HG02885 (cell line): ENCODE results near the gene DIAPH1.

Source experiments
- ATAC-seq: cut with Tn5 transposase; IDR thresholded peaks from one replicate; pipeline ENCODE4 v1.9.1; 2021; ENCODE audit warnings: mild to moderate bottlenecking; ENCODE audit not compliant: unreplicated experiment, poor library complexity

The DIAPH1 gene

DNA sequence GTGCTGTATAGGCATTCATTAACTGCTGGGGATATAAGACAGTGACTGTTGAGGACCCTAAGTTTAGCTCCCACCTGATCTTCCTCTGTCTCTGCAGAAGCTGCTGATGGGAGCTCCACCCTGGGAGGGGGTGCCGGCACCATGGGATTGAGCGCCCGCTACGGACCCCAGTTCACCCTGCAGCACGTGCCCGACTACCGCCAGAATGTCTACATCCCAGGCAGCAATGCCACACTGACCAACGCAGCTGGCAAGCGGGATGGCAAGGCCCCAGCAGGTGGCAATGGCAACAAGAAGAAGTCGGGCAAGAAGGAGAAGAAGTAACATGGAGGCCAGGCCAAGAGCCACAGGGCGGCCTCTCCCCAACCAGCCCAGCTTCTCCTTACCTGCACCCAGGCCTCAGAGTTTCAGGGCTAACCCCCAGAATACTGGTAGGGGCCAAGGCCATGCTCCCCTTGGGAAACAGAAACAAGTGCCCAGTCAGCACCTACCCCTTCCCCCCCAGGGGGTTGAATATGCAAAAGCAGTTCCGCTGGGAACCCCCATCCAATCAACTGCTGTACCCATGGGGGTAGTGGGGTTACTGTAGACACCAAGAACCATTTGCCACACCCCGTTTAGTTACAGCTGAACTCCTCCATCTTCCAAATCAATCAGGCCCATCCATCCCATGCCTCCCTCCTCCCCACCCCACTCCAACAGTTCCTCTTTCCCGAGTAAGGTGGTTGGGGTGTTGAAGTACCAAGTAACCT lies 107.8 kb downstream of the DIAPH1 start:
- ATAC-seq, result peak; percentile 11

- no peak for ATAC-seq
Observed at GRCh38 chr5:141510160-141510559, 108.6 kb downstream of the DIAPH1 start.

- no peak for ATAC-seq
Observed at GRCh38 chr5:141508798-141509611, 109.8 kb downstream of the DIAPH1 start.

GRCh38 chr5:141508440-141508797 lies 110.4 kb downstream of the DIAPH1 start:
- no peak for ATAC-seq

GRCh38 chr5:141507387-141508091 lies 111.3 kb downstream of the DIAPH1 start:
- ATAC-seq, result peak; percentile 63

- no peak for ATAC-seq
Observed at GRCh38 chr5:141506381-141507155, 112.2 kb downstream of the DIAPH1 start.

- no peak for ATAC-seq
Observed at GRCh38 chr5:141504216-141504615, 114.6 kb downstream of the DIAPH1 start.

DNA sequence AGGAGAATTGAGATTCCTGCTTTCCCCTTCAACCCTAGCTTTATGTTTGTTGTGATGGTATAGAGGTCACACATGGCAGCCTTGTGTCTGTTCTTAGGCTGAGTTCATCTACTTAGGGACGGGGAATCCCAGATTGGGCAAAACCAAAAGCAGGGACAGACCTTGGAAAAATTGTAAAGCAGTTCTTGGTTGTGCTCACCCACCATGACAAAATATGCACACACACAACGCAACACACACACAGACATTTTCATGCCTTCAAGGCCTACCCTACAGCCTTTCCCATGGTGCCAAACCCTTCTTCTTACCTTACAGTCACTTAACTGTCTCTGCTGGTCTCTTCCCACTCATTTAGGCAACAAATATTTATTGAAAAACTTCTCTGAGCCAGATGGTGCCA lies 115.1 kb downstream of the DIAPH1 start:
- ATAC-seq, result no peak

DNA sequence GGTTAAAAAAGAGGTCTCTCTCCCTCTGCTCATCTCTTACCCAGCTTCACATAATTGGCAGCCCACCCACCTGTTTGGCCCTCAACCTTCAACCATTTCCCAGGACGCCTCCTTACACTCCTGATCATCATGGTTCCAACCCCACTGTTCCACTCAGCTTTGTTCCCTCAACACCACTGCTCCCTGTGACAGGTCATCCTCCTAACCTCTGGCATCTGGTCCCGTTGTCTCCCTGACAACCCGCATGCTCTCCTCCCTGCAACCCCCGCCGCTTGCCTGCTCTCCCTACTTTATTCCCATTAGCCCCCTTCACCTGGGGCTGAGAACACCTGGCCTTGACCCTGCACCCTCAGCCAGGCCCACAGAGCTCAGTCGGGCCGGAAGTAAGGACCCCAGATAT lies 117.0 kb downstream of the DIAPH1 start:
- ATAC-seq, result no peak

- no peak for ATAC-seq
Observed at GRCh38 chr5:141496038-141496437, 122.8 kb downstream of the DIAPH1 start.

DNA sequence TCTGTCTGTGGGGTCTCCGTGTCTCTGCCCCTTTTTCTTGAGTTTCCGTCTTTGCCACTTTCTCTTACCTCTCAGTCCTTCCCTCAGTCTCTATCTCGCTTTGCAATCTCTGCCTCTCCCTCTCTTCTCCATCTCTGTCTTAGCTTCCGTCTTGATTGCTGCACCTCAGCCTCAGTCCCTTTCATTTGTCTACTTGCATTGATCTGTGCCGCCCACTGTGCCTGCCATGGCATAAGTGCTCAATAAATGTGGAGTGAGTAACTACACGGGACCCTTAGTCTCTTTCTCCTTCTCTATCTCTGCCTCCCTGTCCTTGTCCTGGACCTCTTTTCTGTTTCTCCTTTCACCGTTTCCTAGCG lies 123.4 kb downstream of the DIAPH1 start:
- no peak for ATAC-seq

- ATAC-seq, result no peak
Observed at GRCh38 chr5:141494761-141495452, 123.9 kb downstream of the DIAPH1 start.

- ATAC-seq, result no peak
Observed at GRCh38 chr5:141493500-141494422, 125.0 kb downstream of the DIAPH1 start.

DNA sequence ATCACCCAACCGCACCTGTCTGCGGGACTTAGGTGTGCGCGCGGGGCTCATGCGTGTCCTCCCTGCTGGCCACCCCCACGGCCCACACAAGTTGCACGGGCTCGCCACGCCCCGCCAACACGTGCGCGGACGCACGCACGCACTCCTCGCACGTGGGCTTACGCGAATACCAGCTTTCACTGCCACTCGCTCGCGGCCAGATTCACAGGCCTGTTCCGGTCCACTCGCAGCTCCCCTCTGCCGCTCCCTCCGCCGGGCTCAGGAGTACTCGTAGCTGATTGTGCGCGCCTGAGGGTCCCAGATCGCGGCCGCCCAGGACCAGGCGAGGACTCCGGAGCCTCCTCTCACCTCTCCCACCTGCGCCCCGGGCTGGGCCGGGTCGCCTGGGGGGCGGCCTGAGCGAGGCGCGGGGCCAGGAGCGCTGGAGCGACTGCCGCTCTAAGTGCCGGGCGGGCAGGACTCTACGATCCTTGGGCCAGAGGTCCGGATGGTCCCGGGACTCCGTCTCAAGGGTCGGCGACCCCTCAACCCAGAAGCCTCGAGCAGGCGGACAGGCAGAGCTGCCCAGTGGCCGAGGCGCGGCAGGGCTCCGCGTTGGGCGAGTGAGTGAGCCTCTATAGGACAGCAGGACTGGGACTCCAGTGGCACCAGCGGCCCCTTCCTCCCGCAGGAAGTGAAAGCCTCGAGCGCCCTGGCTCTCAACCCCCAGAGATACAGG lies 126.5 kb downstream of the DIAPH1 start:
- ATAC-seq, result peak; percentile 52

- peak; percentile 13 for ATAC-seq
Observed at GRCh38 chr5:141491323-141492167, 127.3 kb downstream of the DIAPH1 start.

DNA sequence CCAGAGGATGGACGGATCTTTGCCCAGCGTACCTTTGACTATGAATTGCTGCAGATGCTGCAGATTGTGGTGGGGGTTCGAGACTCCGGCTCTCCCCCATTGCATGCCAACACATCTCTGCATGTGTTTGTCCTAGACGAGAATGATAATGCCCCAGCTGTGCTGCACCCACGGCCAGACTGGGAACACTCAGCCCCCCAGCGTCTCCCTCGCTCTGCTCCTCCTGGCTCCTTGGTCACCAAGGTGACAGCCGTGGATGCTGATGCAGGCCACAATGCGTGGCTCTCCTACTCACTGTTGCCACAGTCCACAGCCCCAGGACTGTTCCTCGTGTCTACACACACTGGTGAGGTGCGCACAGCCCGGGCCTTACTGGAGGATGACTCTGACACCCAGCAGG lies 128.0 kb downstream of the DIAPH1 start:
- no peak for ATAC-seq

- no peak for ATAC-seq
Observed at GRCh38 chr5:141490271-141490670, 128.5 kb downstream of the DIAPH1 start.
